HG02571 (cell line): ENCODE data around the gene TIGD7.
A peak's percentile ranks its signal among the peaks of the same experiment; 100 is the strongest.
"Not testable (repeated sequence)": the region's sequence is repeated elsewhere in the genome, so short reads cannot be mapped to it uniquely, and the experiment has no call there.

ENCODE experiments used
- ATAC-seq: cut with Tn5 transposase; IDR thresholded peaks from one replicate; pipeline ENCODE4 v1.9.1; 2021; ENCODE audit warnings: mild to moderate bottlenecking, moderate library complexity; ENCODE audit not compliant: unreplicated experiment

TIGD7 gene

DNA sequence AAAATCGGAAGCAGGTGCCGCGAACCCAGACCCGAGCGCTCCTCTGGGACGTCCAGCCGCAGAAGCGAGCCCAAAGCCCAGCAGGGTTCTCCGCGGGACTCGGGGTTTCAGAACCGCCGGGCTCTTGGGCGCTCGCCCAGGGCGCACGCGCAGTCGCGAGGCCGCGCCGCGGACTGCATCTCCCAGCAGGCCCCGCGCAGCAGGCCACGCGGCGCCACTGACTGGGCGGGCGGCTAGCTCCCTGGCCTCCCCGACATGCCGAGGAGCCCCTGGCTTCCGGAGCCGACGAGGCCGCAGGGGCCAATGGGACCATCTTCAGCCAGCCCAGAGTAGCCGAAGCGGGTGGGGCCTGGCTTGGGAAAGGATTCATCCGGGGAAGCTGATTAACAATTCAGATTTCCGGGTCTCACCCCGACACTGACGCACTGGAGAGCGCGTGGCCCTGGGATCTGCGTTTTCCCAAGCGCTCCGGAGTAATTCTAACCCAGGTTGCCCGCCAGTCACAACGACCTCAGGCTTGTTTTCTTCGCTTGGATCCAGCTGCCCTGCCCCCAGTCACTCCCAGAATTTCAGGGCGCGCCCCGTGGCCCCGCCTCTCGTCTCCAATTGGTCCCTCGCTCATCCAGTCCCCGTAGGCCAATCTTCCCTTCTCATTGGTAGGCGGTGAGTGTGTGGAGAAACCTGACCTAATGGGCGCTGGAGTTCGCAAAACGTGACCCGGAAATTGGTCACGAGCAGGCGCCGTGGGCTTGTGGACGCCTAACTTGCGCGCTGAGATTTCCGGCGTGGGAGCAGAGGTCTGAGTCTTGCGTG lies 22.3 kb downstream of the TIGD7 start, which contains the start of gene ZNF263:
Gene ZNF263 (plus strand): TSS at position 762 of the 813 bp plus-strand sequence. CDS start 328 bp downstream, outside the sequence.
- peak; percentile 84 for ATAC-seq

DNA sequence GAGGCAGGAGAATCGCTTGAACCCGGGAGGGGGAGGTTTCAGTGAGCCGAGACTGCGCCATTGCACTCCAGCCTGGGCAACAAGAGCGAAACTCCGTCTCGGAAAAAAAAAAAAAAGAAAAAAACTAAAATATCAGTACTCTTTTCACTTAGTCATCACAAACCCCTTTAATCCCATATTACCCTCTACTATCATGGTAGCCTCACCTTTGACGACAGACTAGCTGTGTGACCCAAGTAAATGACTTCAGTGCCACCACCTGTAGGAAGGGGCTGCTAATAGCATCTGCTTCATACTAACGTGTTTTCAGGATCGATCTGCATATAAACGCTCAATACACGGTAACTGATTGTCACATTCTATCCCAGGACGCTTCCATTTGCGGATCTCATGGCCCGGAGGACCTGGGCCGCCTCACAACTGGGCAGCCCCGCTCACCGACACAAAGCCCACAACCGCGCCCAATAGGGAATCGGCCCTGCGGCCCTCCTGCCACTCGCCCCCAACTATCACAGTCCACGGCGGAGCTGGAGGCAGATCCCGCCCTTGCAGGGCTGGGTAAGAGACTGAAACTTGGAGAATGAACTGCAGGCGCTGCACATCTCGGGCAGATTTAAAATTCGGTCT lies 23.0 kb downstream of the TIGD7 start:
- ATAC-seq, result peak; percentile 24

DNA sequence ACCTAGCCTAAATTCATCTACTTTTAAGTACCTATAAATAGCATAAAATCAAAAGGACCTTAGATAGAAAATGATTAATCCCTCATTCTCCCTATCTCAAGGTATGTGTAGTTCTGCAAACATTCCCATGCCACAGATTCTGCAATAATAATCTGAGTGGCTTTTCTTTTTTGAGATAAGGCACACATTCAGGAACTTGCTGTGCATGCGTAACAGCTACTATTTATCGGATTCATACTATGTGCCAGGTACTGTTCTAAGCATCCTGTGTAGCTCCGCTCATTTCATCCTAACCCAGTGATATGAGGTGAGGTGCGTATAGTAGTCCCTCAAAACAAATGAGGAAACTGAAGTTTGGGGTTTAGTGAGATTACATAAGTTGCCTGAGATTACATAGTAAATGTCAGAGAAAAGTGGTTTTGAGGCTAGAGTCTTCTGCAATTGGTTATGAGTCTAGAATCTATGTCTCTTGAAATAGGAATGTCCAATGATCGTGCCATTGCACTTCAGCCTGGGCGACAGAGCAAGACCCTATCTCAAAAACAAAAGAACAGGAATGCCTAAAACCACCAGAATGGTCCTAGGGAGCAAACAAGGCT lies 23.9 kb downstream of the TIGD7 start:
- ATAC-seq, result no peak

DNA sequence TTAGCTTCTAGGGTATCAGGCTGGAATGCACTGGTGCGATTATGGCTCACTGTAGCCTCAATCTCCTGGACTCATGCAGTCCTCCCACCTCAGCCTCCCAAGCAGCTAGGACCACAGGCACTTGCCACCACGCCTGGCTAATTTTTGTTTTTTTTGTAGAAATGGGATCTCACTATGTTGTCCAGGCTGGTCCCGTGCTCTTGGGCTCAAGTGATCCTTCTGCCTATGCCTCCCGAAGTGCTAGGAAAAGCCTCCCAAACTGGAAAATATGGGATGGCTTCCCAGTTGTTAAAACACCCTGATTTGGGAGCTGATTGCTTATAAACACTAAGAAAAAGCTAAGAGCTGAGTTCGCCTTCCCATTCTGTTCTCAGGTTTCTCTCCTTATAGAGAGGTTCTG lies 28.6 kb downstream of the TIGD7 start:
- ATAC-seq, result no peak

DNA sequence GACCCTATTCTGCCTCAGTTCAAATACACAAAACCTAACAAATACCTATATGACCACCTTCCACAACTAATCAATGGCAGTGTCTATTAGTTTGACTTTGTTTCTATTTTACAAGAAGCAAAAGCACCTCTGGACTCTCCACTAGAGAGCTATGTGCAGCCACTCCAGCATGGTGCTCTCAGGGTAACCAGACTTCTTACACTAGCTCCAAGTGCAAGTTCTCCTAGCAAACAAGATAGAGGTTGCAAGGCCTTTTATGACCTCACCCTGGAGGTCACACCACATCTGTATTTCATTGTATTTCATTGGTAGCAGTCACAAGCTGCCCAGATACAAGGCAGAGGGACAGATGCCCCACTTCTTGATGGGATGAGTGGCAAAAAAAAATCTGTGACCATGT lies 30.3 kb downstream of the TIGD7 start:
- ATAC-seq, result no peak

DNA sequence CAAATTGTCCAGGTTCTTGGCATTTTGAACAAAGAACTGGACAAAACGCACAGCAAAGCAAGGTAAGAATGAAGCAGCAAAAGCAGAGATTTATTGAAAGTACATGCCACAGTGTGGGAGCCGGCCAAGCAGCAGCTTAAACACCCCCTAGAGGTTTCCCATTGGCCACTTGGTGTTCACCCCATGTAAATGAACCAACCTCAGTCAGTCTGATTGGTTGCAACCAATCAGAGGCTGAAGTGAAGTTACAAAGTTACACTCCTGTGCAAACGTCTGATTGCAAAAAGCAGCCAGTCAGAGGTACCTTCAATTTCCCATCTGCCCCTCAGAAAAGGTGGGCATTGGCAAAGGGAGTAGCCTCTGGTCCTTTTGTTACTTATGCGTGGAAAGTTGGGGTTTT lies 30.7 kb downstream of the TIGD7 start:
- no peak for ATAC-seq

DNA sequence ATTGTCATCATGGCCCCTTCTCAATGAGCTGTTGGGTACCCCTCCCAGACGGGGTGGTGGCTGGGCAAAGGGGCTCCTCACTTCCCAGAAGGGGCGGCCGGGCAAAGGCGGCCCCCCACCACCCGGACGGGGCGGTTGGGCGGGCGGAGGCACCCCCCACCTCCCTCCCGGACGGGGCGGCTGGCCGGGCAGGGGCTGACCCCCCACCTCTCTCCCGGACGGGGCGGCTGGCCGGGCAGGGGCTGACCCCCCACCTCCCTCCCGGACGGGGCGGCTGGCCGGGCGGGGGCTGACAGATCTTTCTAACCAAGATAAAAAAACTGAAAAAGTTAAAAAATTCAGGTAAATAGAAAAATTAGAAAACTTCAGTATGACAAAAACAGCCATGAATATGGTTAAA lies 33.9 kb downstream of the TIGD7 start:
- not testable (repeated sequence) for ATAC-seq

DNA sequence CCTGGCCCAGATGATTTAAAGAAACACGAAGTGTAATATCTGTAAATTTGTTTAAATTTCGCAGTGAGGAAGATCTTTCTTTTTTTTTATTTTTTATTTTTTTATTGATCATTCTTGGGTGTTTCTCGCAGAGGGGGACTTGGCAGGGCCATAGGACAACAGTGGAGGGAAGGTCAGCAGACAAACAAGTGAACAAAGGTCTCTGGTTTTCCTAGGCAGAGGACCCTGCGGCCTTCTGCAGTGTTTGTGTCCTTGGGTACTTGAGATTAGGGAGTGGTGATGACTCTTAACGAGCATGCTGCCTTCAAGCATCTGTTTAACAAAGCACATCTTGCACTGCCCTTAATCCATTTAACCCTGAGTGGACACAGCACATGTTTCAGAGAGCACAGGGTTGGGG lies 34.5 kb downstream of the TIGD7 start:
- not testable (repeated sequence) for ATAC-seq

DNA sequence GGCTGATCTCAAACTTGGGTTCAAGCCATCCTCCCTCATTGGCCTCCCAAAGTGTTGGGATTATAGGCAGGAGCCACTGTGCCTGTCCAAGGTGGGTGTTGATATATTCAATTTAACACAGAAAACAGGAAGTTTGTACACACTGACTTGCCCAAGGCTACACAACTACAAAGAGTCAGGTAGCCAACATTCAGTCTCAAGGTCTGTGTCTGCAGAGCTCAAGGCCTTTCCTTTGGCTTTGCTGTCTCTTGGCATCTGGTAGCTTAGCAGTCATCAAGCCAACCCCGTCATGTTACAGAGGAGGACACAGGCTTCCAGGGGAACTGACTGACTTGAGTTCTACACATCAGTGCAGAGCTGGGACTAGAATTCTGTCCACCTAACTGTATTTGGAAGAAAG lies 36.9 kb downstream of the TIGD7 start:
- ATAC-seq, result no peak

DNA sequence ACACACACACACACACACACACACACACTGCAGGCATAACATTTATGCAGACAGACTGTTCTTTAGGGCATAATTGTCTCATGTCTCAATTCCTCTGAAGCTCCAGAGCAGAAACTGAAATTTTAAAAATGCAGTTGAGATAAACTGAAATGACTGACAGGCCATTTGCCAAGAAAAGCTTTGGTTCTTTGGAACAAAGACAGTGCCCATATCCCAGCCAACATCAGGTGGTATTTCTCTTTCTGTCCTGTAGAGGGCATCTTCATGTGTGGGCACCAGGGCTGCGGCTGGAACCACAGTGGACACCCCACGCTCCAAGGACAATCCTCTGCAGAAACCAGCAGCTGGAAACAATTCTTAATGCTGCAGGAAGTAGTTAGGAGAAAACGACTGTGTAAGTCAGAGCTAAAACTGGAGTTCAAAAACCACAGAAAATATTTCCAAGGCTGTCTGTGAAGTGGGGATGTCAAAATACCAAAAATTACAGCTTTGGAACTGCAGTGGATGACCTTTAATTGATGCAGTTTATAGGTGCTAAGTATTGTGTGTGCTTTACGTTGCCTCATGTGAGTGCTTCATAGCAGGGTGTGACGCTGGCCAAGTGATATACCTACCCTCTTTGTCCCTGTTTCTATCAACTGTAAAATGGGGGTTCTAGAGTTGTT lies 38.2 kb downstream of the TIGD7 start:
- ATAC-seq, result no peak

DNA sequence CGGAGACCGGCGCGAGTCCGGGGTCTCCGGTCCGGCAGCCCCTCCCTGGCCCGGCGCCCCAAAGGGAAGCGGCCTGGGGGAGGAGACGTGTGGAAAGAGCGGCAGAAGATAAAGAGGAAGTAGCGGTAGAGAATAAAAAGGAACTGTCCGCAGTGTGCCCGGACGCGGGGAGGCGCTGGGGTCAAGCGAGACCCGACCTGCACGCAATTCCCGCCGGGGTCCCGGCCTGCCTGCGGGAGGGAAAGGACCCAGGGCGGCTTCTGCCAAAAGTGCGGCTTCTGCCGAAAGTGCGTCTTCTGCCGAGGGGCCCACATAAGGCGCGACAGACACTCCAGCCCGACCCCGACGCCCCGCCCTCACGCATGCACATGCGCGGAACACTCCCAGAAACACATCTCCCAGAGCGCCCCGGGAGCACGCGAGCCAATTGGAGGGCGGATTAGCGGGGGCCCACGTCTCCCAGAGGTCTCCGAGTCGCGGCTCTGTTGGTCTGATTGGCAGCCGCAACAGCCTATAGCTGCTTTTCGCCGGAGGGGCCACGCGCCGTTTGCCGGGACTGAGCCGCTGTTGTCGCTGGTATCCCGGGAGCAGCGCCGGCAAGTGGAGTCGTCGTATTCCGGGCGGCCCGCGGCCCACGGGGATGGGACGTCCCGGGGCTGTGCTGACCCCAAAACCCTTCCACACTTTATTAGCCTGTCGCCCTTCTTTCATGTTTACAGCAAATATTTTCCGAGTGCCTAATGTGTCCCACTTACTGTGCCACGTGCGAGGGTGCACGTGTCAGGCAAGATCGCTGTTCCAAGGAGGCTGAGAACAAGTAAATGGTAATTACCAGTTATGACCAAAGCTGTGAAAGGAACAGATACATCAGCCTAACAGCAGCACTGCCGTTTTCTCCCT lies 40.8 kb downstream of the TIGD7 start:
- peak; percentile 83 for ATAC-seq

DNA sequence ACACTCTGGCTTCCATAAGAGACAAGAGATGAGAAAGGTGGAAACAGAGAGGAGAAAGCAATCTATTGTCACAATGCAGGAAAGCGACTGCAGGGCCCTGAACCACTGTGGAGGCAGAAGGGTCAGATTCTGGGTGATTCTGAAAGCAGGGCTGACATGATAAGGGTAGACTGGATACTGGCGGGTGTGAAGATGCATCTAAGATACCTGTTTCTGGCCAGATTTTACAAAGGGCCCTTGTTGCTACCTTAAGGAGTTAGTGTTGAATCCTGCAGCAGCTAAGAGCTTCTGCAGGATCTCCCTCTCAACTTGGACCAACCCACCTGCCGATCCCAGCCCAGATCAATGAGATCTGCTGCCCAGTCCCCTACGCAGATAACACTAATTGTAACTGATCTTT lies 42.7 kb downstream of the TIGD7 start:
- ATAC-seq, result no peak

DNA sequence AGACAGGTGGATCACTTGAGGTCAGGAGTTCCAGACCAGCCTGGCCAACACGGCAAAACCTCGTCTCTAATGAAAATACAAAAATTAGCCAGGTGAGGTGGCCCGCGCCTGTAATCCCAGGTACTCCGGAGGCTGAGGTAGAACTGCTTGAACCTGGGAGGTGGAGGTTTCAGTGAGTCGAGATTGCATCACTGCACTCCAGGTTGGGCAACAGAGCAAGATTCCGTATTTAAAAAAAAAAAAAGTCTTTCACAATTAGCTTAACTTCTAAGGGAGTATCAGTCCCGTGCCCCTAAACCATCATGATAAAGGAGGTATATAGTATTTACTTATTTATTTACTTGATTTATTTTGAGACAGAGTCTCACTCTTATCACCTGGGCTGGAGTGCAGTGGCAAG lies 45.4 kb downstream of the TIGD7 start:
- no peak for ATAC-seq

DNA sequence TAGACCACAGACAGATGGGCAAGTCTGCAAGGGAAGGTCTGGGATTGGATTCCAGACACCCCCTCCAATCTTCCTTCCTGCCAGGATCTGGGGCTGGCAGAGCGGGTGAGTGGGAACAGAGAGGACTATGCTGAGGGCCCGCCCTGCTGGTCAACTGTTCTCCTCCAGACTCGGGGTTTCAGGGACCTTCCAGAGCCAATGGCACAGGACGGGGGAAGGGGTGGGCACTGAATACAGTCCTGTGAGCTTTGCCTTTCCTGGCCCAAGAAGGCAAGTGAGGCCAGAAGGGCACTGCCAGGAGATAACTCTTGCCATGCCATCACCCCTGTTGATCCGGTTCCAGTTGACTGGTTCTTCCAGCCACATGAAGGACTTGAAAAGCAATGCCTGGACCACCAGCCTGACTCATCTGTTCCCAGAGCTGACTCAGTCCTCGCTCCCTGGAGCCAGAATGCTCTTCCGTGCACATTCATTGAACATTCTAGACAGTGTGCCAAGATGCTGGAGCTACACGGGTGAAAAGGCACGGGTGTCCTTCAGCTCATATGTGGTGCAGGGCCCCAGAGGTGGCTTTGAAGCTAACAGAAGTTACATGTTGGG lies 48.3 kb downstream of the TIGD7 start:
- no peak for ATAC-seq

DNA sequence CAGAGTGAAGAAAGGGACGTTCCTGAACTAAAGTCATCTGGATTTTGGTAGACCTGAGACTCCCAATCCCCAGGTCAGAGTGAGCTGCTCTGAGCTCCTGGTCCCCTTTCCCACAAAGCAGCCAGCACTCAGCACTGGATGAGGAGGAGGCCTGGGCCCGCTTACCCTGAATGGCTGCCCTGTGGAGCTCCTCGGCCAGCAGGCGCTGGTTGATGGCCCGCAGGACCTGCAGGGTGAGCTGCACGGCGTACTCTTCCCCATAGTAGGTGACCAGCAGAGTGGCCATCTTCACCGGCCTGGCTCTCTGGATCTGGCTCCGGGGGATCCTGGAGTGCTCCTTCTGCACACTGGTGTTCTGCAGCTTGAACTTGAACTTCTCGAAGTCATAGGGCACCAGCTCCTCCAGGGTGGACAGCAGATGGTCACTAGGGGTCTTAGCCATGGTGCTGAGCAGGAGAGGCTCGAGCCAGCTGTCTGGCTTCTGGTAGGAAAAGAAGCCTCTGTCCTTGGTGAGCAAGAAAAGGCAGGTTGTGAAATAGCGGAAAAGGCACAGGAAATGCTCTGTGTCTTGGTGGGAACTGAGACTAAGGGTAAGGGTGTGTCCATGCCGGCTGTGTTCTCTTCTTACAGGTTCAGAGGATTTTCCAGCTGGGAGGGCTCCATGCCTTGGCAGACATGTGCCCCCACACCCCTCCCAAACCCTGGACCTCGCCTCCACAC lies 48.9 kb downstream of the TIGD7 start, which contains the start of gene MEFV:
Gene MEFV (minus strand): TSS at position 488 of the 720 bp plus-strand sequence. CDS start 46 bp downstream, at position 442.
- no peak for ATAC-seq

DNA sequence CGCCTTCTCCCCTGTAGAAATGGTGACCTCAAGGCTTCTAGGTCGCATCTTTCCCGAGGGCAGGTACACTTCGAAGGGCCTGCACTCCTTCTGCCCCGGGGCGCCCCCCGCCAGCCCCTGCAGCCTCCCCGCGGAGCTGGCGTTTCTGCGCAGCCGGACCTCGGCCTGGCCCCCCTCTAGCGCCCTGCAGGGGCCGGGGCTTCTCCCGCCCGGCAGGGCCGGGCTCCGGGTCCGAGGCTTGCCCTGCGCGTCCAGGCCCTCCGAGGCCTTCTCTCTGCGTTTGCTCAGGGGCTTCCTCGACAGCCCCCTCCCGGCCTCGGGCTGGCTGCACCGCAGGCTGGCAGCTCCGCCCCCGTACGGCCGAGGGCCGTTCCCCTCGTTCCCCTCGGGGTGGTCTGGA lies 50.9 kb downstream of the TIGD7 start:
- ATAC-seq, result no peak

DNA sequence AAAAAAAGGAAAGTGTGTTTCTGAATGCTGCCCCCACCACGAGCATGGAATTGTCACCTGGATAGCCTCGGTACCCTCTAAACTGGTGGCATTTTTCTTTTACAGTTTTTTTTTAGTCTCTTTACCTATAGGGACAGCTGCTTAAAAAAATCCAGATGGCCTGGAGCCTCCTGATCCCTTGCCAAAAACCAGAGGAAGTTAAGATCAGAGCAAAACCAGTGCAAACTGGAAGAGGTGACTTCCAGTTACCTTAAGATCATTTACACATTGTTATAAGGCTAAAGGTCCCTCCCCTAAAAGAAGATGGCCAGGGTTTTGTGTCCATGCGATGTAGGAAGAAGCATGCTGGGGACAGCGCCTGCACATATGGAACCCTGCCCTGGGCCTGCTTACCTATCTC lies 52.3 kb downstream of the TIGD7 start:
- ATAC-seq, result no peak

DNA sequence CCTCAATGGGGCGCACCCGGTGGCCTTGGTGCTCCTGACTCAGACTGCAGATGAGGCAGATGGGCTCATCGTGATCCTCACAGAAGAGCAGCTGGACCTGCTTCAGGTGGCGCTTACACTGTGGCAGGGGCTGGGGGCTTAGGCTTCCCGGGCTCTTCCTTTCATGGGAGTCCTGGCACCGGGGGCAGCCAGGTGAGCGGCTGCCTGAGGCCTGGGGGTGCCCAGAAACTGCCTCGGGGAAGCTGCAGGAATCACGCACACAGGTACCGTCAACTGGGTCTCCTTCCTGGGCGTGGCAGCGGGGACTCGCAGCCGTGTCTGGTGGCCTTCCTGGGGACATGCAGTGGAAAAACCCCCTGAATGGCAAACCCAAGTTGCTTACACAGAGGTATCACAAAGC lies 55.8 kb downstream of the TIGD7 start:
- ATAC-seq, result no peak

DNA sequence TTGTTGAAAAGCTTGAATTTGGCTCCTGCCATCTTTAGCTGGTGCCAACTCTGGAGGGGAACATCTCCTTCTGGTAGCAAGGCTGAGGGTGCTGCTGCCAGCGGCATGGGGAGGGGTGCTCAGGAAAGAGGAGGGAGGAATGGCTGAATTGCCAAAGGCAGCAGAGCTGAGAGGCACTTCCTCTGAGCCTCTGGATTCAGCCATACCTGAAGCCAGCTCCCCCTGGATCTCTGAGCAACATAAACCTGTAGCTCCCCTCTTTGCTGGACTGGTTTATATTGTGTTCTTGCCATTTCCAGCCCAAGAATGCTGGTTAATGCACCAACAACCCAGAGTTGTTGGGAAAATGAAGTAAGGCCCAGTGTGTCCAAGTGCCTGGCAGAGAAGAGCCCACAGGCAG lies 56.2 kb downstream of the TIGD7 start:
- ATAC-seq, result no peak
